Measurements from ENCODE around the gene USP9X. TPM values are rescaled to one million over a fixed set of nuclear protein-coding genes. Genes with fewer than 3 reads are reported as not detected.

The USP9X gene
- total RNA-seq, 4 donors from 2014 or later: 76.5 to 146 (median 122) TPM

DNA sequence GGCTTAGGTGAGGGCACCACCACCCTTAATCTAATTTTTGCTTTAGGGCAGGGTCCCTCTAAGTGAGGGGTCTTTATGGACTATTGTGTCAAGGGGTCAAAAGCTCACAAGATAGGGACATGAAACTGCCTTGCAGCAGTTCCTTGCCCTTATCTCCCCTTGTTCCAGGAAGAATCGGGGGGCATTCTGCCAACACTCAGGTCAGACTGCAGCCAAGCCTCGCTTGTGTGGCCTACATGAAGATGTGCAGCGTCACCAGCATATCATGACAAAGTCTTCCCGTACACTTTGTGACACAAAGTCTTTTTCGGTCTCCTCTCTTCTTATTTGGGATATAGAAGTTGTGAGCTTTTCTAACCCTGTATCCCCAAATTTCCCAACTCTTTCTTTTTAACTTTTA, 17.5 kb upstream of the USP9X start:
- TF ChIP-seq, protein P1, sequence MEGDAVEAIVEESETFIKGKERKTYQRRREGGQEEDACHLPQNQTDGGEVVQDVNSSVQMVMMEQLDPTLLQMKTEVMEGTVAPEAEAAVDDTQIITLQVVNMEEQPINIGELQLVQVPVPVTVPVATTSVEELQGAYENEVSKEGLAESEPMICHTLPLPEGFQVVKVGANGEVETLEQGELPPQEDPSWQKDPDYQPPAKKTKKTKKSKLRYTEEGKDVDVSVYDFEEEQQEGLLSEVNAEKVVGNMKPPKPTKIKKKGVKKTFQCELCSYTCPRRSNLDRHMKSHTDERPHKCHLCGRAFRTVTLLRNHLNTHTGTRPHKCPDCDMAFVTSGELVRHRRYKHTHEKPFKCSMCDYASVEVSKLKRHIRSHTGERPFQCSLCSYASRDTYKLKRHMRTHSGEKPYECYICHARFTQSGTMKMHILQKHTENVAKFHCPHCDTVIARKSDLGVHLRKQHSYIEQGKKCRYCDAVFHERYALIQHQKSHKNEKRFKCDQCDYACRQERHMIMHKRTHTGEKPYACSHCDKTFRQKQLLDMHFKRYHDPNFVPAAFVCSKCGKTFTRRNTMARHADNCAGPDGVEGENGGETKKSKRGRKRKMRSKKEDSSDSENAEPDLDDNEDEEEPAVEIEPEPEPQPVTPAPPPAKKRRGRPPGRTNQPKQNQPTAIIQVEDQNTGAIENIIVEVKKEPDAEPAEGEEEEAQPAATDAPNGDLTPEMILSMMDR (IDR thresholded peaks at IDR 0.05; ENCODE audit: low read depth): no peak

DNA sequence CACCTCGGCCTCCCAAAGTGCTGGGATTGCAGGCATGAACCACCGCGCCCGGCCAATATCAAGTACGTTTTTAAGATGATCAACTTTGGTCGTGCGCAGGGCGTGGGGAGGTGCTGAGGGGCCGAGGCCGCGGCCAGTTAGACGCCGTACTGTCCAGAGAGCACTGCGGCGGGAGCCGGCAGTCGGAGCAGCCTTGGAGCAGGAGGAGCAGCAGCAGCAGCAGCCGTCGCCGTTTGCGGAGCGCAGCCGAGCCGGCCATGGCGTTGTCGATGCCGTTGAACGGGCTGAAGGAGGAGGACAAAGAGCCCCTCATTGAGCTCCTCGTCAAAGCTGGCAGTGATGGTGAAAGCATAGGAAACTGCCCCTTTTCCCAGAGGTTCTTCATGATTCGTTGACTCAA, 8.5 kb upstream of the USP9X start:
- TF ChIP-seq, protein P1 (IDR thresholded peaks at IDR 0.05; ENCODE audit: low read depth): no peak

DNA sequence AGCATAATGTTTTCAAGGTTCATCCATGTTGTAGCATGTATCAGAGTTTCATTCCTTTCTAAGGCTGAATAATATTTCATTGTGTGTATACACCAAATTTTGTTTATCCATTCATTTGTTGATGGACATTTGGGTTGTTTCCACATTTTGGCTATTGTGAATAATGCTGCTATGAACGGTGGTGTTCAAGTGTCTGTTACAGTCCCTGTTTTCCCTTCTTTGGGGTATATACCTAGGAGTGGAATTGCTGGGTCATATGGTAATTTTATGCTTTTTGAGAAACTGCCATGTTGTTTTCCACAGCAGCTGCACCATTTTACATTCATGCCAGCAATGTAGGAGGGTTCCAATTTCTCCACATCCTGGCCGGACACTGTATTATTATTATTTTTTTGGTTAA, 3.4 kb upstream of the USP9X start:
- TF ChIP-seq, protein P1 (IDR thresholded peaks at IDR 0.05; ENCODE audit: low read depth): no peak

DNA sequence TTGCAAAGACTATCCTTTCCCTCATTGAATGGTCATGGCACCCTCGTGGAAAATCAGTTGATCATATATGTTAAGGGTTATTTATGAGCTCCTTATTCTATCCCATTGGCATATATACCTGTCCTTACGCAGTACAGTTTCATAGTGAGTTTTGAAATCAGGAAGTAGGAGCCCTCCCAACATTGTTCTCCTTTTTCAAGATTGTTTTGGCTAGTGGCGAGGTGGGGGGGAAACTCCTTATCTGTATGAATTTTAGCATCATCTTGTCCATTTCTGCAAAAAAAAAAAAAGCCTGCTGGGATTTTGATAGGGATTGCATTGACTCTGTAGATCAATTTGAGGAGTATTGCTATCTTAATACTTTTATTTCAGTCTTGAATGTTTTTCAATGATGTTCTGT, 2.5 kb upstream of the USP9X start:
- TF ChIP-seq, protein P1 (IDR thresholded peaks at IDR 0.05; ENCODE audit: low read depth): no peak

DNA sequence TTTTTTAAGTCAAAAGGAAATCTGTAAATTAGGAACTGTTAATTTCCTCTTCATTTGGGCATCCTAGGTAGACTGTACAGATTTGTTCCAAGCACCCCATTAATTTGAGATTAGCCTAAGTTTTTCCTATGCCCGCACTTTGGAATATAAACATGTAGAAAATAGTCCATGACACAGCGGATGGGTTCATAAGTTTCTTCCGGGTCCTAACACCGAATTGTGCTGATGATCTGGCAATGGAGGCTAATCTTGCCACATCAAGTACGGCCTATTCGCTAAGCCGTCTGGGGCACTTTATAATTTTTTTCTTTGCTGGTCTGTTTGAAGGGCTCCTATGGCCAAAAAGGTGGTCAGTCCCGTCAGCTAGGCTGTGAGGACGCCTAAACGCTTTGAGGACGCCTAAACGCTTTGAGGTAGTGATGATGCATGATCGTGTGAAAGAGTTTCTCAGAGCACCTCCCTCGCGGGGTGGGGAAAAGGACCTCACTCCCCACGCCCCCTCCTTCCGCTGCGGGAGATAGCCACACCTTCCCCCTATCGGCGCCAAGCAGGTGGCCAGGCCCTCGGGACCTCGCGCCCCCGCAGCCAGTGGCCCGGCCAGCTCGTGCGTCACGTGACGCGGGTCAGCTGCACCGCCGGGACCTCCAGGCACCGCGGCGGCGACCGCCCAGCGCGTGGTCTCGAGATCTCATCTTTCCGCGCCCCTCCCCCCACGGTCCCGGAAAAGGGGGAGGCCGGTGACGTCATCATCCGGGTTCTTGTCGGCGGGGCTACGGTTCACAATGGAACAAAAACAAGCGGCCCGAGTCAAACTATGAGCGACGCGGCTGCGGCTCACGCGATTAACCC, 977 bp upstream of the USP9X start:
- TF ChIP-seq, protein P1 (IDR thresholded peaks at IDR 0.05; ENCODE audit: low read depth): no peak

DNA sequence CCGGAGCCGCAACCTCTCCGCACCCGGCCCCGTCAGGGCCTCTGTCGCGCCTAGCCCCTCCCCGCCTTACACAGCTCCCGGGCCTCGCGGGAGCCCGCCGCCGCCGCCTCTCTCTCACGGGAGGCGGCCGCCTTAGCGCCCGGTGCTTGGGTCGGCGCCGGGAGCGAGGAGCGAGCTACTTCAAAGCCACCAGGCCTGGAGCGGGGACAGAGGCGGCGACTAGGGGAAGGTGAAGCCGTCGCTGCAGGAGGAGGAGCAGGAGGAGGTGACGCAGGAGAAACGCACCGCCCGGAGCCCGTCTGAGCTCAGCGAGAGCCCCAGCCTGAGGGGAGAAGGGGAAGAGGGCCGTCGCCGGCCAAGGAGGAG, 250 bp downstream of the USP9X start:
- TF ChIP-seq, protein P1 (IDR thresholded peaks at IDR 0.05; ENCODE audit: low read depth): no peak

DNA sequence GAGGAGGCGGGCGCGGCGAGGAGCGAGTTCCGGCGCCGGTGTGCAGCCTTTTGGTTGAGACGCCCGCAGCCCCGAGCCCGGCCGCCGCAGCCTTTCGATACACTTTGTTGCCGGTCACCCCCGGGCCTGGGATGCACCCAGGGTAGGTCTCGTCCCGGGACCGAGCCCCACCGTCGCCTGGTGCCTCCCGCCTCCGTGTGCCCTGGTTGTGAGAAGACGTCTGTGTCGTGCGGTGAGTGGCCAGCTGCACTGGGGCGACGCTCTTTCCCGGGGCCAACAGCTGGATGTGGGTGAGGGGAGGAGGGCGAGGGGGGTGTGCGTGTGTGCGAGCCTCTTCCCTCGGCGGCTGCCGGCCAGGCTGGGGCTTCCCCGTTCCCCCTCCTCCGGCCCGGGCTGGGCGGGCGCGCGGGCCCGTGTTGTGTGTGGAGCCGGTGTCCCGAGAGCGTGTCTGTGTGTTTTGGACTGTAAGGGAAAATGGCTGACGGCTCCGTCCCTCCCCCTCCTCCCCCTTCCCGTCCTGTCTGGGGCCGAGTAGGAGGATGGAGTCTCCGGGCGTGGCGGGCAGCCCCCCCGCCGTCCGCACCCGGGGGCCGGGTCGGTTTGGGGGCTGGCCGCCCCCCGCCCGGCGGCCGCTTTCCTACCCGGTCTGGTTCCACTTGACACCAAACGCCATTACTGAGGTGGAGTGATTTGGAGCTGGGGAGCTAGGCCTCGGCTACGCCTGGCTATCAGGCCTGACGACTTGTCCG, 807 bp downstream of the USP9X start:
- TF ChIP-seq, protein P1 (IDR thresholded peaks at IDR 0.05; ENCODE audit: low read depth): no peak

Measured in subcutaneous adipose tissue (tissue), 4 donors.